Effector CD4-positive, alpha-beta T cell (primary cell): ENCODE results near the gene ADAMTS2.

Experiments
- DNase-seq: peaks from one replicate; pipeline ENCODE4 v3.0.0-alpha.2; 2020

Gene ADAMTS2

DNA sequence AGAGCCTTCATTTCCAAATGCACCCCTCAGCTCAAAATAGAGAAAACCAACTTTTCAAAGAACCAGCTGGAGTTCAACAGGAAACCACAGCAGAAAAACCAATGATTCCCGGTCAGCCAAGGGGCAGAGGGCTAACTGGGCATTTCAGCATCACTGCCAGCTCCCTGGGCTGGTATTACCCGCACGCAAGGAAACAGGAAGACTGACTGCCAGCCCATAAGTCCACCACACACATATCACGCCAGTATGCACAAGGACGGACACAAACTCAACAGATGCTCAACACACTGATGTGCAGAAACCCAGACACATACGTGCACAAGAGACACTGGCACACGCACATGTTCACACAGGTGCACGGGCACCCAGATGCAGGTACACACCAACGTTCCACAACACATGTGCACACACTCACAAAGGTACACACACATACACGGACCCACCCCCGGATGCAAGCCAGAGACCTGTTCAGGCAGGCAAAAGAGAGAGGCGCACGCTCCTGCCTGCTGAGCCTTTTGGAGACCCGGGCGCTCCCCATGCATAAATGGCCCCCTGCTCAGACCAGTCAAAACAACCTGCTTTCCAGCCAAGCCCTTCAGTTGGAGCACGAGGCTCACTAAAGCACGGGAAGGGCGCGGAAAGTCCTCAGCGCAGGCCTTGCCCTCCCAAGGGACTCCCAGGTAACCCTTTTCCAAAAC, 2.1 kb downstream of the ADAMTS2 start:
- DNase-seq, result no peak

DNA sequence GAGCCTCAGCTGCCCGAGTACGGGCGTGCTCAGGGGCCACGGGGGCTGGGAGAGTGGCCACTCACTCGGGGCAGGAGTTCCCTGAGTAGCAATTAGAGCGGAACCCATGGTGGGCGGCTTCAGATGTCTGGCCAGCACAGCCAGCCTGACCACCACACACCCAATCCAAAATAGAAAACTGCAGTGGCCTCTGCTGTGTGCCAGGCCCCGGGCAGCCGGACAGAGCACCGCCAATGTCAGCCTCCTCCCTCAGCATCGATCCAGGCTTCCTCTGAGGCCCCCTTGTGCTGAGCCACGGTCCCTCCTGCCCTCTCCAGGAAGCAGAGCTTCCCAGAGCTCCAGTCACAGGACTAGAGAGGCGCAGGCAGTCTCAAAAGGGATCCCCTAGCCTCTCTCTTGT, 2.7 kb downstream of the ADAMTS2 start:
- no peak for DNase-seq

DNA sequence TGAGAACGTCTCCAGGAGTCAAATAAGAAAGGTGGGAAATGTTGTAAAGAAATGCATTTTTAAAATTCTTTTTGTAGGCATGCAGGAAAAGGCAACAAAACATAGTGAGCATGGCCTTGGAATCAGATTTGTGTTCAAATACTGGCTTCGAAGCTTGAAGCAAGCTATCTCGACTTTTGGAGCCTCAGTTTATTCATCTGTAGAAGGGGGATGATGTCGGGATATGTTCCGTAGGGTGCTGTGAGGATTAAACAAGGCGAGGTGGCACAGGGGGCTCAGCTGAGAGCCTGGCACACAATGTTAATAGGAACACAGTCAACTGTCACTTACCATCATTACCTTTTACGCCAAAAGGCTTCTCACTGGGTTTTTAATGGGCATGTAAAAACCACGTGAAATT, 4.8 kb downstream of the ADAMTS2 start:
- no peak for DNase-seq

DNA sequence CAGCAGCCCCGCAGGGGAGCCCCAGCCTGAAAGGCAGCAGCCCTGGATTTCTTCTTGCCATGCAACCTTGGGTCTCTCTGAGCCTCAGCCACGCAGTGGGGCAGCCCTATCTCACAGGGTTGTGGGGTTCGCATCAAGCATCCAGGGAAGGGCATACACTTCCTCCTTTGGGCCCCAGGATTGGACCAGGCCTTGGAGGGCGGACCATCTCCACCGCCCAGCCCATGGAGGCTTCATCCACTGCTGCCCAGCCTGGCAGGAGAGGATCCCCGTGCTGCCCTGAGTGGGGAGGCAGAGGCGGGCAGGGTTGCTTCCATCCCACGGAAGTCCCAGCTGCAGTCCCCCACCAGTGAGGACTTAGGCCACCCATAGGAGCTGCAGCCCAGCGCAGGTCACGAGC, 5.3 kb downstream of the ADAMTS2 start:
- no peak for DNase-seq

DNA sequence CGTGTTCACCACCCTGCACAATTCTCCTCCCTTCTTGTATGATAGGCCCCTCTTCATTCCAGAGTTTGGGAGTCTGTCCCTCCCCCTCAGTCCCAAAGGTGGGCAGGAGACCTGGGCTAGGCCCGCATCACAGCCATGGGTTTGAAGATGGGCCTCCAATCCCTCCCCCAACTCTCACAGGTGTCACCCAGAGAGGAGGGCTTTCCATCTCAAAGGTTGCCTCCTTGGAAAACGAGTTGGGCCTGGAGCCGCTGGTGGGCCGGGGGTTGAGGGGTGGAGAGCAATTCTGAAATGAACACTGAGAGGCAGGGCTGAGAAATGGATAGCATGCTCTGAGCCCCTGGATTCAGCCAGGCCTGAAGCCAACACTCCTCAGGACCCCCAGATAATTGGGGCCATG, 6.2 kb downstream of the ADAMTS2 start:
- no peak for DNase-seq

DNA sequence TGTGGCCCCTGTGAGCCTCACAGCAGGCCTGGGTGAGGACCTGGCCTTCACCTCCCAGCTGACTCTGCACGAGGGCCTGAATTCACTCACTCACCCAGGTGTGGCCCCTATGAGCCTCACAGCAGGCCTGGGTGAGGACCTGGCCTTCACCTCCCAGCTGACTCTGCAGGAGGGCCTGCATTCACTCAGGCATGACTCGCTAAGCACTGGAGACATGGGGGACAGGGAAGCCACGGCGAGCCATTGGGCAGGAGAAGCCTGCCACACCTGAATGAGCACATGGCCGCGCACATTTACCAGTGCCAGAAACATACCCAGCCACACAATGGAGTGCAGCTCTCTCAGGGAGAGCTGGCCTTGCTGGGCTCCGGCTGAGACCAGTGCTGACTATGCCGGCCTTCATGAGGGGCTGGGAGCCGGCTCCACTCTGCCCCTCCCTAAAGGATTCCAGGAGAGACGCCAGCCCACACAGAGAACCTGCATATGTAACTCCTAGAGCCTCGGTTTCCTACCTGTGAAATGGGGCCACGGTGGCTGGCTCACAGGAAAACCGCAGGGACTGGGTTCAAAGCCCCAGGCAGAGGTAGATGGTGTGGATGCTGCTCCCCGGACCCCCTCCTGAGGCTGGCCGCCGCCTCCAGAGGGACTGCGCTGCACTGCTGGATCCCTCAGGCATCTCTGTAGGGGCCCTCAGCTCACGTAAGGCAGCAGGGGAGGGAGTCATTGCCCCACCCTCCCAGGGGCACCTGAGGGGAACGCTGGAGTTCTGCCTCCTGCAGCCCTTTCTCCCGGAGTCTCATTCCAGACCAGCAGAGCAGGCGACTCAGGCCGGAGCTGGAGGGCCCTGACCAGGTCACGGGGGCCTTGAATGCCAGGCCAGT, 7.2 kb downstream of the ADAMTS2 start:
- DNase-seq, result no peak

DNA sequence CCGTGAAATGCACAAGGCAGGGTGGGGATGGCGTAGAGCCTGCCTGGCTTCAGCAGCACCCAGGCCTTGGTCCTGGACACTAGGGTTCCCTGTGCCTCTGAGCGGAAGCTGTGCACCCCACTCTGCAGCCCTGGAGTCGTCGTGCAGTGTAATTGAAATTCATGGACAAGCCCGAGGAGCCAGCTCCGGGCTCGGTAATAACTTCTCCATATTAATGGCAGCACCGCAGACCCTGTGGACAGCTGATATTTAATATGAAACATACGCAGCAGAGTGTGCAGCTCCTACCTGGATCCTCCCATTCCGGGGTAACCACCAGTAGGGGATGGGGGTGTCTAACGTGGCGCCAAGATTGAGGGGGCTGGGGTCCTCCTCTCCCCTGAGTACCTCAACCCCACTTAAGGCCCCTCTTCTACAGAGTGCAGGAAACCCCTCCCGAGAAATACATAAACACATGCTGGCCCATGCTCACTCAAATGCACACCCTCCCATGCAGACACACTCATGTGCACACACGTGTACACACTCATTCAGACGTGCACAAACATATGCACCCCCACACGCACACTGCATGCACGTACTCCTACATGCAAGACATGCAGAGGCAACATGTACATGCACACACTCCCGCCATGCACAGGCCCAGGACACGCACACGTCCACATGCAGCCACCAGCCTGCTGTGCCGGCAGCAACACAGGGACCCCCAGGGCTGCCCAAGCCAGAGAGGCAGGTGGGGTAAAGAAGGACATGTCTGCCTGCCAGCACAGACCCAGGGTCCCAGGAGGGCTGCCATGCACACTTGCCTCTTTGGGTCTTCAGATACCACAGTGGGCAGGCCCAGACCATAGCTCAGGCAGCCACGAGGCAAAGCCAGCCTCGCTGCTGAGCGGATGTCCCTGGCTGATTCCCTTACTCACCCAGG, 8.1 kb downstream of the ADAMTS2 start:
- DNase-seq, result no peak

DNA sequence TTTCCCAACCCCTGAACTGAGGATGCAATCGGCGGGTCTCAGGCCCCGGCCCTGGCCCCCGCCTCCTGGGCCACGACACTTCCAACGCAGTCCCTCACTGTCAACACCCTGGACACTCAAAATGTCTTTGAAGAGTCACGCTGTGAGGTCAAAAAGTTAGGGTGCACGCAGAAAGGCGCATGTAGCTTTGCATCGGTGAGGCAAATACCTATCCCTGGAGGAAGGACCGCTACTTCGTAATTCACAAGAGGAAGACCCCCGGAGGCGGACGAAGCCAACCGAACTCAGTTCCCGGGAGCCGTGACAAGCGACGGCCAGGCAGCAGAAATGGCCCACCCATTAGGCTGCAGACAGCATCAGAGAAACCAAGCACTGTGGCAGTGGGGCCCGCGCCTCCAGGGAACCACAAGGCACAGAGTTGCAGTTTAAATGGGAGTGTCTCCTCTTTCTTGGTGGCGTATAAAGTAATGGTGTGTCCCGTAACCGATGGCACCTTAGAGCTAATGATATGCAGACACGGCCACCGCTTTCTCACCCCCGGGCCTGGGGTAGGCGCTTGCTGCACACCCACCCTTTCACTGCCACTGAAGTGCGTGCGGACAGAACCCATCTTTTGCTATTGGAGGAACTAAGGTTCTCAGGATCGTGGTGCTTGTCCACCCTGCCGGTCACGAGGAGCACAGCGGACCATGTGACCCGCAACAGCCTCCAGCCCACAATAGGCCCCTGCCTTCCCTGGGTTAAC, 9.0 kb downstream of the ADAMTS2 start:
- no peak for DNase-seq

DNA sequence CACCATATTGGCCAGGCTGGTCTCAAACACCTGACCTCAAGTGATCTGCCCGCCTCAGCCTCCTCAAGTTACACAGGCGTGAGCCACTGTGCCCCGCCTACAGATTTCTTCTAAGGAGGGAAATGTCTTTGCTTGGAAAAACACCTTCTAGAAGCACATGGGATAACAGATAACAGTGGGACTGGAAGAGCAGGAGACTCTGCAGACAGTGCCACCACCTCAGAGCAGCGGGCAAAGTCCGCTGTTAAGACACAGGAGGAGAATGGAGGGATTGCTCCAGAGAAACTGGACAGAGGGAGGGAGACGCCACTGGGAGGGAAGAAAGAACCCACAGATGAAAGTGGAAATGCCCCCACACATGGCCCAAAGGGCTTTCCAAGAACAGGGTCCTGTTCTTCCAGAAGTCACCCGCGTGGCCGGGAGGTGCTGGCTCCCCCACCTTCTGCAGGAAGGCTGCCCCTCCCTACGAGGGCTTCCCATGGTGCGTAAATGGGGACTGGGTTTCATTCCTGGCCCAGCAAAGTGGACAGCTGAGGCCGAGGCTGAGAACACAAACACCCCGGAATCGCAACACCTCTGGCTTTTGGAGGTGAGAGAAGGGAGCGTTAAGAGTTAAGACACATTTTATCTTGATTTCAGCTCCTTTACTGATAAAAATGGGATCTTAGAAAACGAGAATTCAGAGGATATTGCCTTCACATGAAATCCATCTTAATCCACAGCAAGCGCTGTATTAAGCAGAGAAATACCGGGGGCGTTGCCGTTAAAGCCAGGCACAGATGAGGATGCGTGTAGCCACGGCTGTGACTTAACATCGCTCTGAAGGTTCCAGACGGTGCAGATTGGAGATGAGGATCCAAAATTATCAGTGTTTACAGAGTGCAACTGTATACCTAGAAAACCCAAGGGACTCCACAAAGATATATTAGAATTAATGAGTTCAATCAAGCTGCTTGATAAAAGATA, 11.2 kb downstream of the ADAMTS2 start:
- no peak for DNase-seq

DNA sequence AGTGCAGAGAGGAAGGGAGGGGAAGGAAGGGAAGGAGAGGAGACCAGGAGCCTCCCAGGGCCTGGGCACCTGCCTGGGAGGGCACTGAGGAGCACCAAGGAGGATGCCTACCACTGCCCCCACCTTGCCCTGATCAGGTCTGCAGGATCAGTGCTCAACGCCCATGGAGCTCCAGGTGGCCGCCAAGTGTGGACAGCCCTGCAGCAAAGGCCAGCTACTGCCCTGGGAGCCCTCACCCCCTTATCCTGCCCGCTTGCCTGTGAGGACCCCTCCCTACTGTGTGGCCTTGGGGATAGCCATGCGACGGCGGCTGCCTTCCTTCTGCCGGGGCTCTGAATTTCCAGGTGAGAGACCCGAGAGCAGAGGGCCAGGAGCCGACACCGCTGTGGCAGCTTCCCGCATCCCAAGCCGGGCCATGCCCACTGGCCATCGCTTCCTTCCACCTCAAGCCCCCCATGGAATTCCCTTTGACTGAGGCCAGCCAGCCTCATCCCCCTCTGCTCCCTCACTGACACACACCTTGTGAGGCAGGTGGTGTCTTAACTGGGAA, 12.4 kb downstream of the ADAMTS2 start:
- DNase-seq, result no peak

DNA sequence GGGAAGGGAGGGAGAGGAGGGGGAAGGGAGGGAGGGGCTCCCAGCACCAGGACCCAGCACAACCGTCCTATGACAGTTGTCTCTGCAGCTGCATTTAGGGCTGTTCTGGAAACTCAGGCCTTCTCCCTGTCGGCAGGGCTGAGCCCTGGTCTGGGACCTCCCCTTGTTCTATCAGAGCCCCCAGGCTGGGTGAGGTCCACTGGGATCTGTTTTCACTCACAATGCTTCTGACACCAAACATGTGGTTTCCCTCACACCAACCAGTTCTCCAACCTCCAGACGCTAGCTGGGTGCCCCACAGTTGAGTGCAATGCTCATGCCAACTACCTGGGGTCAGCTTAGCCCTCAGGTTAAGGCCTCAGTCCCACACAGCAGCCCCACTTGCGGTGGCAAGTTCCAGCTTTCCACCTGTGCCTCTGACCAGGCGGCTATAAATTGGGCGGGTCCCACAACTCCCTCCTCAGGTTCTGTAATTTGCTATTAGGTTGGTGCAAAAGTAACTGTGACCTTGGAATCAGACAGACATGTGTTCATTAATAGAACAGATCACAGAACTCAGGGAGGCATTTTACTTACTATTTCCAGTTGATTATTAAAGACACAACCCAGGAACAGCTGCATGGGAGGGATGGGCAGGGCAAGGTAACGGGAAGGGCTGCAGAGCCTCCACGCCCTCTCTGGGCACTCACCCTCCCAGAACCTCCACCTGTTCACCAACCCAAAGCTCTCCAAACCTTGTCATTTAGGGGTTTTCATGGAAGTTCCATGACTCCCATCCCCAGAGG, 13.5 kb downstream of the ADAMTS2 start:
- DNase-seq, result no peak

DNA sequence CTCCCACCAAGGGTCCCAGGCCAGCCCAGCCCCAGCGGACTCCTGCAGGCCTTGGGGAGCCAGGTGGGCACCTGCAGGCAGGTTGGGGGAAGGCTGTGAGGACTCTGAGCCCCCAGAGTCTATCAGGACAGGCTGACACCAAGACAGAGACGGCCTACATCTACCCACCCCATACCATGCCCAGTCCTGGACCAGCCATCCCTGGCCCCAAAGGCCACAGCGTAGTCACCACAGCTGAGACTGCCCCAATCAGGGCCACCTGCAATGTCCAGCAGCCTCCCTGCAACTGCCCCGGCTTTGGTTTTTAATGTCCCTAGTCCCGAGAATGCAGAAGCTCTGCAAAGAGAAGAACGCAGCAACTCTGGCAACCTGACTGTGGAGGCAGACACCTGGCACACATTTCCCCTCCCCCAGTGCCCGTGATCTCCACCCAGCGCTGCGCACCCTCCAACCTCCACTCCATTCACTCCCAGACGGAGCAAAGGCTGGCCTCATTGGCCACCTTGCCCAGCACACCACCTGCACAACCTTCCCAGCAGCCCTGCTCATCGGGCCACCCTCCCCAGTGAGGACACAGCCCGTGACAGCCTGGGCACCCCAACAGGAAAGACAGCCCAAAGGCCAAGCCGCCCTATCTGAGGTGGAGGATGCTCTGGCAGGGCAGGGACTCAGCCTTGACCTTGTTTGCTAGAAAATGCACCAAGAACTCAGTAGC, 14.9 kb downstream of the ADAMTS2 start:
- no peak for DNase-seq

DNA sequence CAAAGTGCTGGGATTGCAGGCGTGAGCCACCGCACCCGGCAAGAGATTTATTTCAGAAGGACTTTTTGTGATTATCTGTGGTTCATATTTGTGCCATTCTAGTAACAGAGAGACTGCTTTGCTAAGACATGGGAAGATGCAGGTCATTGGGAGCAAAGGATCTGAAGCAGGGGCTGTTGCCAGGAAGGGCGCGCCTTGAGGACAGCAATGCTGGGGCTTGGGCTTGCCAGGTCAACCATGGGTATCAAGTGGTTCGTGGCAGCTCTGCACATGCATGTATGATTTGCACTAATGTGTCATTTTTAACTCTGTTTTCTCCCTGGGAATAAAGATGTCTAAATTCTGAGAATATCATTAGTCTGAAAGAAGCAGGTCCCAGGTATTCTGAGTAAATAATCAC, 17.0 kb downstream of the ADAMTS2 start:
- no peak for DNase-seq

DNA sequence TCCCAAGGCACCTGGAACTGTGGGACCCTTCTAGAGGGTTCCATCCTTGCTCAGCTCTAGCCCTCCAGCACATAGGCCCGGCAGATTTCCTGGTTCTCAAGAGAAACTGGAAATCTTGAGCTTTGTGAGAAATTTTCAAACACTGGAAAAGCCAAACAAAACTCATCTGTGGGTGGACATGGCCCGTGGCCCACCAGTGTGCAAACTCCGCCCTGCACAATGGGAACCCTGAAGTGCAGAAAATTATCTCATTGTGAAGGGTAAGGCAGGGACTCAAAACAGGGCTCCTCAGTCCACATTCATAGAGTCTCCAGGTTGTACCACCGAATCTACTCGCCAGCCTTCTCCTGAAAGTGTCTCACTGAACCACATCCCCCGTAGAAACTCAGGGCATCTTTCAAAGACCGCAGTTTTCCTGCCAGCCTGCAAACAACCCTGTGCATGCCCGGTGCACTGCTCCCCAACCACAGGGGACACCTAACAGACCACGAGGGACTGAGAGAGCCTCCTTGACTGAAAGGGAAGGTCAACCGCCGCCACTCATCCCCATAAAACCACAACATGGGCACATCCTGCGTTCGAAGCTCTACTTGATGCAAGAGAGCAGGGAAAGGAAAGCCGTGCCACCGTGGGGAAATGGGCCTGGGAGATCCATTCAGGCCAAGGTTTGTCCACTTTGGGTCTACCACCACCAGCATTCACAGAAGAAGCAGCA, 18.1 kb downstream of the ADAMTS2 start:
- DNase-seq, result no peak

DNA sequence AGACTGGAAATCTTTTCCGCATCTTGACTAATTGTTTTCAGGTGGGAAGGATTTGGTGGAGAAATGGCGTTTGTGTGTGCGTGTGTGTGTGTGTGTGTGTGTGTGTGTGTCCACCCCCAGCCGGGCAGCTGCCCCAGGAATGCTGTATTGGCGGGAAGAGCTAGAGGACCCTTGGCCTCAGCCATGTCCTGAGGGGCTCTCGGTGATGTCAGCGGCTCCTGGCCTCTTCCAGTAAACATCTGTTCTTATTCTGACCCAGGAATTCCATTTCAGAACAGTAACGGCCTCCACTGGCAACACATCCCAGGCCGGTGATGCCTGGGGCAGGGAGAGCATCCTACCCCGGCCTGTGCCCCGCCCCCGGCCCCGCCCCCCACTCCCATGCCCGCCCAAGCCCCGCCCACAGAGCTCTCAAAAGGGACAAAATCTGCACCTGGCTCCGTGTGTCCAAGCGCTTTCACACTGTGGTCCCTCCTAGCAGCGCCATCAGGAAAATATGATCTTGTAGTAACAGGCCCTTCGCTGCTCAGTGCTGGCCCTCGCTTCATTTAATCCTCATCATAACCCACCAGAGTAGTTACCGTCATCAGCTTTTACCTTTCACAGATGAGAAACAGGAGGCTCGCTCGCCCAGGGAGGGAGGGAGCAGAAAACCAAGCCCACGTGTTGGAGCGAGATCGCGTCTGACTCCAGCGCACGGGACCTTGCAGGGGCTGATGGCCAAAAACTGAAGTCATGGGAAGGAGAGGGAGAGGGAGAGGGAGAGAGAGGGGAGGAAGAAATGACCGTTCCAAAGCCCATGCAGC, 18.9 kb downstream of the ADAMTS2 start:
- no peak for DNase-seq

DNA sequence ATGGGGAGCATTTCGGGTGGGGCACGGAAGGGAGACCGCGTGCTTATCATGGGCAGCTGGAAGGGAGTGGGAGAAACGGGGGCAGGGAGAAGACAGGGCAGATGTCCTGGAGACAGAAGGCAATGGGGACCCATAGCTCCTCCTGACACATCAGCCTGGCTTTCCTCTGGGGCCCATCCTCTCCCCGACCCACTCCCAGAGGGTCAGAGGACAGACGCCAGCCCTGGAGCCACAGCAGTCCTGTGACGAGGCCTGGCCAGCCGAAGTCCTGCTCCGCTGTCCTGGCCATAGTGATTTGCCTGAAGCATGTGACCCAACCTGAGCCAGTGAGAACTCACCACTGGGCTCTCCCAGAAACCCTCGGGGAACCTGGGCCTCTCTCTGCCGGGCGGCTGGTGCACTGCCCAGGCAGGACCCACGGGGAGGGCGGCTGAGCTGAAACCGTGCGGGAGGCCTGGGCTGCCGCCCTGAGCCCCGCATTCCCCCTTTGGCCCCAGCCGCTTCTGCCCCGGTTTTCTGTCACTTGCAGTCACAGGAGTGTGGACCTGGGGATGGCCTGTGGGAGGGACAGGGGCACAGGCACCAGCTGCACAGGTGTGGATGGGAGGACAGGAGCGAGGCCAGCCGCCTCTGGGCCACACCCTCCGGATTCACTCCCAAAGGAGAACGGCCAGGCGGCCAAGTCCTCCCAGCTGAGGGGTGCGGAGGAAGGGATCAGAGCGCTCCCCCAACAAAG, 19.8 kb downstream of the ADAMTS2 start:
- no peak for DNase-seq

DNA sequence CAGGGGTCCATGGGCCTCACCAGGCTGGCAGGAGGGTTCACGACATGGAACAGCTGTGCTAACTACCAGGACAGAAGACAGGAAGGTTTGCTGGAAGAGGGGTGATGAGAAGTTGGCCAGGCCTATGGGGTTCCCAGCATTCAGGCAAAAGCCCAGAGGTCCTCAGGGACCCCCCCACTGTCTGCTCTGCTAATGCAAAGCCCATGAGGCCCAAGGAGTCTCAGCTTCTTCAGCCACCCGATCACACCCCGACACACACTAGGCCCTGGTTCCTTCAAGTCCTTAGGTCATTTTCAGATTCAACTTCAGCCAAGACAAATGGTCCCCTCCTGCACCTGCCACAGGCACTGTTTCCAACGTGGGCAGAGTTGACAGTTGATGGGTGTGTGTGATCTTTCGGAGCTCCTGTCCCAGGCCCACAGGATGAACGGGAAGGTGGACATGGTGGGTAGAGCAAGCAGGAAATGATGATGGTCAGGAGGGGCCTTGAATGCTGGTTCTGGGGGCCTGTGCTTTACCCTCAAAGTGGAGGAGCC, 20.4 kb downstream of the ADAMTS2 start:
- no peak for DNase-seq
